GM23248 (cell line): ENCODE measurements around the gene PARVA. TPM values are rescaled to one million over a fixed set of nuclear protein-coding genes. Genes with fewer than 3 reads are reported as not detected.

Experiments used
- DNase-seq: peaks from one replicate; pipeline ENCODE4 v3.0.0-alpha.2; 2015
- H2AFZ ChIP-seq: fragments of 200-600 bp; sonication (generic); 2 replicates; pipeline ENCODE4 v1.6.1; 2016; ENCODE audit warnings: antibody characterized with exemption
- H3F3A ChIP-seq: fragments of 200-600 bp; sonication (generic); 2 replicates; pipeline ENCODE4 v1.6.1; 2016; ENCODE audit warnings: mild to moderate bottlenecking, antibody characterized with exemption, mixed run types; ENCODE audit not compliant: insufficient read depth
- H3K27ac ChIP-seq: fragments of 200-600 bp; sonication (generic); 2 replicates; pipeline ENCODE4 v1.5.1; 2016; ENCODE audit warnings: mild to moderate bottlenecking
- H3K27me3 ChIP-seq: fragments of 200-600 bp; sonication (generic); replicated peaks from 2 replicates; pipeline ENCODE4 v1.6.1; 2016; ENCODE audit warnings: mild to moderate bottlenecking; ENCODE audit not compliant: insufficient read depth
- H3K36me3 ChIP-seq: fragments of 200-600 bp; sonication (generic); 2 replicates; pipeline ENCODE4 v1.6.1; 2016; ENCODE audit warnings: low read depth, mild to moderate bottlenecking
- H3K4me1 ChIP-seq: fragments of 200-600 bp; sonication (generic); 2 replicates; pipeline ENCODE4 v1.6.1; 2016; ENCODE audit warnings: mild to moderate bottlenecking; ENCODE audit not compliant: insufficient read depth
- H3K4me2 ChIP-seq: fragments of 200-600 bp; sonication (generic); one replicate; pipeline ENCODE4 v1.6.1; 2016; ENCODE audit warnings: mild to moderate bottlenecking; ENCODE audit not compliant: unreplicated experiment
- H3K4me3 ChIP-seq: fragments of 200-600 bp; sonication (generic); 2 replicates; pipeline ENCODE4 v1.5.1; 2016; ENCODE audit warnings: mild to moderate bottlenecking
- H3K79me2 ChIP-seq: fragments of 200-600 bp; sonication (generic); 2 replicates; pipeline ENCODE4 v1.6.1; 2016; ENCODE audit warnings: mild to moderate bottlenecking; ENCODE audit not compliant: insufficient read depth
- H3K9ac ChIP-seq: fragments of 200-600 bp; sonication (generic); 2 replicates; pipeline ENCODE4 v1.6.1; 2016; ENCODE audit warnings: mild to moderate bottlenecking
- H3K9me2 ChIP-seq: fragments of 200-600 bp; sonication (generic); 2 replicates; pipeline ENCODE4 v1.6.1; 2016; ENCODE audit warnings: mixed run types, mild to moderate bottlenecking, moderate library complexity; ENCODE audit not compliant: insufficient read depth
- H3K9me3 ChIP-seq: fragments of 200-600 bp; sonication (generic); one replicate; pipeline ENCODE4 v1.6.1; 2017; ENCODE audit warnings: low read depth
- H4K20me1 ChIP-seq: fragments of 200-600 bp; sonication (generic); 2 replicates; pipeline ENCODE4 v1.6.0; 2016; ENCODE audit not compliant: insufficient read depth
- EZH2 ChIP-seq: fragments of 200-600 bp; sonication (generic); IDR thresholded peaks from 2 replicates; pipeline ENCODE4 v1.6.1; 2018; ENCODE audit warnings: antibody characterized with exemption, mild to moderate bottlenecking; ENCODE audit not compliant: insufficient read depth, poor library complexity, severe bottlenecking
- EZH2phosphoT487 ChIP-seq: fragments of 200-600 bp; sonication (generic); IDR thresholded peaks from 2 replicates; pipeline ENCODE4 v1.6.1; 2018; ENCODE audit warnings: antibody characterized with exemption, moderate library complexity, mild to moderate bottlenecking, low read depth; ENCODE audit not compliant: insufficient read depth
- WGBS, 2 experiments: methylation state at CpG; one replicate each; pipeline ENCODE4 v1.1.6; 2015 to 2017; ENCODE audit warnings: low lambda C conversion rate in 2 of 2, low coverage in 1 of 2; ENCODE audit errors: missing lambda C conversion rate in 2 of 2; 5-methylcytosine and 5-hydroxymethylcytosine counted together
- in situ Hi-C: fragments of 300-500 bp; cut with MboI; formaldehyde crosslinking; loops from 2 replicates; pipeline ENCODE4 v1.15.0; 2020
- polyA plus RNA-seq: library from polyadenylated mRNA; unstranded; fragments of >200 nt; fragmentation: Nextera tagmentation; extraction: Ambion mirVana; gene quantifications from 2 replicates; pipeline ENCODE4 v1.2.1, GENCODE V29; 2016
- total RNA-seq: library from RNA; depleted of rRNA; stranded (reverse); fragments of >200 nt; shearing (Covaris generic); gene quantifications from 2 replicates; pipeline ENCODE4 v1.2.3, GENCODE V29; 2014

The PARVA gene
- total and polyA plus RNA-seq, 2 experiments from 2014 or later, result 87.9 to 121 TPM

DNA sequence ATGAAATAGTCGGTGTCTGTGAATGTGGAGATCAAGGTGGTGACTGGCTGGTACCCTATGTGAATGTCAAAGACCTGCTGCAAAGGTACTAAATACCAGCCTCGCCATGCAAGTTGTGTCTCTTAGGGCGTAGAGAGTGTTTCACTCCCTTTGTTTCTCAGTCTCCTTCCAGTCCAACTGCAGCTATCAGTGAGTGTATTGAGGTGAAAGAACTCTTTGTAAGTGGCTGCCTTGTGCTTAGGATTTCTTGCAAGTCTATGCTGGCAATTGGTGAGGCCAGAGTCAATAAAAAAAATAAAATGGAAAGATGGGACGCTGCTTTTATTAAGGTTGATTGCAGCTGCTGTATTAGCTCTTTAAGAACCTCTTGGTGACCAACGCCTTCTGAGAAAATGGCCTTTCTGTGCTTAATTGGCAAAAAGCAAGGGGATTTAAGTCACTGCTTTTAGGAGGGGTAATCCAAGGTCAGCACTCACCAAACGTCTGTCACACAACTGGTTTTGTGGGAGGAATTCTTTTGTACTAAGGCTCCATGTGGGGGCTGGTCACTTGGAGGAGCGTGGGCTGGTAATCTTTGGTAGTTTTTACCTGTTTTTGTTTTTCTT, 95.1 kb downstream of the PARVA start:
- no peaks in the 10 kb centered on the region for H3K9me2 ChIP-seq
- H4K20me1 ChIP-seq, result peaks cover 8% of the 10 kb centered on the region; the same call in 1 of the 2 replicates
- peaks cover 15% of the 10 kb centered on the region for H3K36me3 ChIP-seq
- no peaks in the 10 kb centered on the region for H3K27me3 ChIP-seq
- in situ Hi-C loops, result no loop called here
- no peak for DNase-seq
- no peak overlapping the region for H3K4me2 ChIP-seq
- H3K9ac ChIP-seq, result no peak overlapping the region
- WGBS, 2 experiments, result 69 to 70% methylated on average over 7 of the region's 7 CpGs
- no peak overlapping the region for H3K27ac ChIP-seq
- no peak overlapping the region for H2AFZ ChIP-seq
- H3K4me1 ChIP-seq, result peaks cover 7% of the 10 kb centered on the region; the same call in 1 of the 2 replicates
- TF ChIP-seq EZH2 (no peak), EZH2phosphoT487 (no peak)
- H3K9me3 ChIP-seq, result no peaks in the 10 kb centered on the region
- peaks cover 98% of the 10 kb centered on the region for H3K79me2 ChIP-seq
- H3K4me3 ChIP-seq, result no peak overlapping the region
- no peaks in the 10 kb centered on the region for H3F3A ChIP-seq

DNA sequence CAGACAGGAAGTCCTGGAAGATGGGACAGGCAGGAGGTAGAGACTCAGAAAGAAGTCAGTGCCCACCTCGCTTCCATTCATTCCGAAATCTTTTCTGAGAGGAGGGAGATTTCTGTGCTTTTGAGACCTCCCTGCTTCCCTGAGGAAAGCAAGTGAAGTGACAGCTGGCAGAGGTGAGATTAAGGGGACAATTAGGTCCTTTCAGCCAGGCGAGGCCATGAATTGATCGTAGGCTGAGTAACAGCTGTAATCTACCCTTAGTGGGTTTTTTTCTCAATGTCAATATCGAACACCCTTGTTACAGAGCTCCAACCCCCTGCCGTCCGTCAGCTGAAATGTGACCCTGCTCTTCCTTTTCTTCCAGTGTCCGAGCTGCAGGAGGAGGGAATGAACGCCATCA, 96.0 kb downstream of the PARVA start:
- Histone ChIP-seq H3K27me3 (no peaks in the 10 kb centered on the region), H3K4me1 (peaks cover 7% of the 10 kb centered on the region; the same call in 1 of the 2 replicates), H2AFZ (no peak overlapping the region), H4K20me1 (peaks cover 8% of the 10 kb centered on the region; the same call in 1 of the 2 replicates), H3K9ac (no peak overlapping the region), H3K36me3 (peaks cover 21% of the 10 kb centered on the region), H3K79me2 (peaks cover 97% of the 10 kb centered on the region), H3K27ac (no peak overlapping the region), H3K9me3 (no peaks in the 10 kb centered on the region), H3K4me3 (no peak overlapping the region), H3K4me2 (no peak overlapping the region), H3F3A (no peaks in the 10 kb centered on the region), H3K9me2 (no peaks in the 10 kb centered on the region)
- TF ChIP-seq EZH2phosphoT487, result no peak
- no peak for TF ChIP-seq EZH2
- 87 to 91% methylated on average over 9 of the region's 9 CpGs for WGBS, 2 experiments
- in situ Hi-C loops, result no loop called here
- no peak for DNase-seq

GRCh38 chr11:12474871-12475270, 97.5 kb downstream of the PARVA start:
- TF ChIP-seq EZH2phosphoT487 (no peak), EZH2 (no peak)
- H3K9ac ChIP-seq, result no peak overlapping the region
- H3K9me2 ChIP-seq, result no peaks in the 10 kb centered on the region
- H3K27me3 ChIP-seq, result no peaks in the 10 kb centered on the region
- 94 to 95% methylated on average over 7 of the region's 7 CpGs for WGBS, 2 experiments
- H3K27ac ChIP-seq, result no peak overlapping the region
- H2AFZ ChIP-seq, result no peak overlapping the region
- in situ Hi-C loops, result no loop called here
- H3K79me2 ChIP-seq, result peaks cover 90% of the 10 kb centered on the region
- no peaks in the 10 kb centered on the region for H3K9me3 ChIP-seq
- H3K4me1 ChIP-seq, result peaks cover 7% of the 10 kb centered on the region; the same call in 1 of the 2 replicates
- no peaks in the 10 kb centered on the region for H3F3A ChIP-seq
- H3K36me3 ChIP-seq, result peaks cover 33% of the 10 kb centered on the region
- no peak for DNase-seq
- no peak overlapping the region for H3K4me2 ChIP-seq
- H4K20me1 ChIP-seq, result peaks cover 7% of the 10 kb centered on the region; the same call in 1 of the 2 replicates
- H3K4me3 ChIP-seq, result no peak overlapping the region

DNA sequence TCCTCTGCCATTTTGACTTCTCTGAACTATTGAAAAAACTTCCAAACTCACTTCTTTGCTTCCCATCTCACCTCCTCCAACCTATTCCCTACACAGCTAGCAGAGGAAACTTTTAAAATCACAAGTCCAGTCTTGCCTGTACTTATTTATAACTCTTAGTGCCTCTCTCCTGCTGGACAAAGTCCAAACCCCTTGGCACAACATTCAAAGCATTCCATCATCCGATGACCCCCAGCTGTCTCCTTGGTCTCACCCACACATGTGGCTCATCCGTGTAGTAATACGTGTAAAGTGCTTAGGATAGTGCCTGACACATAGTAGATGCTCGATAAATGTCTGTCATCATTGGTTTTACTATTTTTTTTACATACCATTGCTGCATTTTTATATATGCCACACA, 101.4 kb downstream of the PARVA start:
- Histone ChIP-seq H3K36me3 (peaks cover 44% of the 10 kb centered on the region), H3K27me3 (no peaks in the 10 kb centered on the region), H3K9ac (no peak overlapping the region), H3K9me3 (no peaks in the 10 kb centered on the region), H3K4me2 (no peak overlapping the region), H3F3A (no peaks in the 10 kb centered on the region), H3K4me1 (no peaks in the 10 kb centered on the region), H4K20me1 (no peaks in the 10 kb centered on the region), H3K27ac (no peak overlapping the region), H2AFZ (no peak overlapping the region), H3K9me2 (no peaks in the 10 kb centered on the region), H3K4me3 (no peak overlapping the region), H3K79me2 (peaks cover 63% of the 10 kb centered on the region)
- in situ Hi-C loops, result no loop called here
- no peak for TF ChIP-seq EZH2
- no peak for TF ChIP-seq EZH2phosphoT487
- WGBS, 2 experiments, result 62 to 74% methylated on average over 4 of the region's 4 CpGs
- DNase-seq, result no peak
